HG03196 (cell line): ENCODE data around the gene RALGPS2.
"Not testable (repeated sequence)": the region's sequence is repeated elsewhere in the genome, so short reads cannot be mapped to it uniquely, and the experiment has no call there.

ENCODE experiments used
- ATAC-seq: cut with Tn5 transposase; IDR thresholded peaks from one replicate; pipeline ENCODE4 v1.9.1; 2021; ENCODE audit not compliant: unreplicated experiment

The RALGPS2 gene

DNA sequence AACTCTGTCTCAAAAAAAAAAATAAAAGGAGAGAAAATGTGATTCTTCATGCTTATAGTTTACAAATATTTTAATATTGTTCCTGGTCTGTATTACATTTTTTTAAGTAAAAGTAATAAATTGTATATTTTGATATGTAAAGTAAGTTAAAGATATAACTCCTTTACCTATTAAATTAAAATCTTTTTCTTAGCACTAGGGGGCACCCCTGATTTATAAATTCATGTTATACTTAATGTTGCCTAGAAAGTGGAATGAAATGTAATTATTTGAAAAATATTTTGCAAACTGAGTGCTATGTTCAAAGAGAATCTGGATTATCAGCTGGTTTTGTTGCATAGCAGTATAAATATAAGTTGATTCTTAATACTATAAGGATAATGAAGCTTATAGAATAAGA lies 49.2 kb downstream of the RALGPS2 start:
- no peak for ATAC-seq

DNA sequence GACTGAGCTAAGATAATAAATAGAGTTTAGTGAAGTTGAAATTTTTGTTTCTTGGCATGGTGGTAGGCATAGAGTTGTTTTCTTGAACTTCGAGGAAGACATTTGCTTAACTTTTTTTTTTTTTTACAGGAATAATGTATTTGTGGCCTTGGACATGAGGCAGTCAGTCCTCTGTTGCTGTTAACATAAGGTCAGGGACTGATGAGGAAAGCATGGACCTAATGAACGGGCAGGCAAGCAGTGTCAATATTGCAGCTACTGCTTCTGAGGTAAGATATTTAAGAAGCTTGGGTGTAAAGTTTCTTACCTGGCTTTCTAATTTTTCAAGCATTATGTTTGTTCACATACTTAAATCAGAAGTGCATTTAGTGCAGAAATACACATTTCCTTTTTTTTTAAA lies 51.5 kb downstream of the RALGPS2 start:
- ATAC-seq: no peak

DNA sequence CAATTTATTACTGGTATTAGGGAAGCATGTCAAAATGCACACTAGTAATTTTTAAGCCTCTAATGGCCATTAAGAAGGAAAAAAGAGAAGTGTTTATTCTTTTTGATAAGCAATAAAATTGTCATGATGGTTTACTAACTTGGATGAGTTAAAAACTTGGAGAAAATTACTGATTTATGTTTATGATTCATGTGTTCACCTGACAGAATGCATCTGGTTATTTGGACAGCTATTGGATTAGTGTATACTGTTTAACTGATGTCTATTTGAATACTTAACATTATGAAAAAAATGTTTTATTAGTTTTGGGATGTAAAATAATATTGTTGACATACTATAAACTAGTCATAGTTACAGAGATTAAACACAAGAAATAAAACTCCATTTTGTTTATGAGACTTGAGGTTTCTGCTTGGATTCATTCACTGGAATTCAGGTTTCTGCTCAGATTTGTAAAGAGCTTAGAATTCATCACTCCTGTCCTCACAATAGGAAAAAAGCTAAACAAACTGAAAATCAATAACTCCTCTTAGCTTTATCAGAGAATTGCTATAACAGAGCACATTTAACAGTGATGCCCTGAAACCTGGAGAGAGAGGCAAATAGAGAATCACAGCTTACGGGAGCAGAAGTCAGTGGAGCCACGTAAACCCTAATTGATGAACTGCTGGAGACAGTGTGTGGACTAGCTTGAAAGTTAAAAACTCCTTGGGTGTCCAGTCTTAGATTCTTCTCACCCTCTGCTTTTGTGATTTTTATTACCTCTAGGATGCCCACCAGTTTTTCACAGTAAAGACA lies 56.7 kb downstream of the RALGPS2 start:
- no peak for ATAC-seq

DNA sequence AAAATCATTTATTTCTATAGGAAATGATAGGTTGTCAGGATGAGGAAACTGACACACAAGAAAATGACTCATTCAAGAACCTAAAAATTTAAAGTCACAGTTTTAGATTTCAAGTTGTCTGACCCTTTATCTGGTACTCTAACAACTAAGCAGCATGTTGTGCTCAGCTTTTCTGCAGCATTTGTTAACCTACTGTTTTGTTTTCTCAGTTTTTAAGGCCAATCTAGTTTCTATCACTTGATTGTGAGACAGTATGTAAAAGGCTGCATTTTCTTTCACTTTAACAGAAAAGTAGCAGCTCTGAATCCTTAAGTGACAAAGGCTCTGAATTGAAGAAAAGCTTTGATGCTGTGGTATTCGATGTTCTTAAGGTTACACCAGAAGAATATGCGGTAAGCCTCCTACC lies 59.1 kb downstream of the RALGPS2 start:
- peak; percentile 51 for ATAC-seq

DNA sequence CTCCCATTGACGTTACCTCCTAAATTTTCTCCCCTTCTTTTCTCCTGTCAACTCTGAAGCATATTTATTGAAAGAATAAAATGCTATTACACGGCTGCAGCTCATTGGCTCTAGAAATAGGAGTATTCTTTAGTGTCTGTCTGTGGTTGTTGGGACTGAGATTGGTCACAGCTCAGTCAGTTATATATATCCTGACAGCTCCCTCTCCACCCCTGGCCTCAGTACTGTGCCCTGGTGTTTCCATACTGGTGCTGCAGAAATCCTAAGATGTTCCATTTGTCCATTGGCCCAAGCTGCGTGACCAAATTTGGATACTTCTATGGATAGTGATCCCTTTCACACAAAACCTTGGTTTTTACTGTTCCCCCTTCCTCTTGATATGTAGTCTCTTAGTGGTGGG lies 67.3 kb downstream of the RALGPS2 start:
- ATAC-seq: no peak

DNA sequence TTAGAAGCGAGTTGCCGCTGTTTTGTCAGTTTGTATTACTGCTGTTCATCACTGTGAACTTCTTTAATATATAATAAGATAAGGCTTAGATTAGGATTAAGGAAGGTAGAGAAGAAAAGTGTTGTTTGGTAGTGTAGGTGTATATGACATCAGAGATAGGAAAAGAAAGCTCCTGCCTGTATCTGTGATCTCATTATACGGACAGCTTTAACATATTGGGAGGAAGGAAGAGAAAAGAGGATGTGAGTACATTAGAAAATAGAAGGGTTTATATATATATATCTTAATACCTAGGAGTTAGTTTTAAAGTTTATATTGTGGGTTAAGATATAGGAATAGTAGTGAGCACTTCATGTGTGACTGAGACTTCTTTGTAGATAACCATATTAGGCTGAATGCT lies 71.0 kb downstream of the RALGPS2 start:
- no peak for ATAC-seq

DNA sequence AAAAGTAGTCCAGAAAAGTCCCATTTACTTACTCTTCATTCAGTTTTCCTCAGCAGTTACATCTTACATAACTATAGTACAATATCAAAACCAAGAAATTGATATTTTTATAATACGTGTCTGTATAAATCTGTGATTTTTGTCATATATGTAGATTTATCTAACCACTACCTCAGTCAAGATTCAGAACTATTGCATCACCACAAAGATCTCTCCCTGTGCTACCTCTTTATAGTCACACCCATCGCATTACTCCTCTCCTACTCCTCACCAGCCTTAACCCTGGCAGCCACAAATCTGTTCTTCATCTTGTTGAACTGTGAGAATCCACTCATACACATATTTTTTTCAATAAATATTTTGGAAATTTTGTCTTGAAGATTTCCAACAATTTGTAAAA lies 72.5 kb downstream of the RALGPS2 start:
- no peak for ATAC-seq

DNA sequence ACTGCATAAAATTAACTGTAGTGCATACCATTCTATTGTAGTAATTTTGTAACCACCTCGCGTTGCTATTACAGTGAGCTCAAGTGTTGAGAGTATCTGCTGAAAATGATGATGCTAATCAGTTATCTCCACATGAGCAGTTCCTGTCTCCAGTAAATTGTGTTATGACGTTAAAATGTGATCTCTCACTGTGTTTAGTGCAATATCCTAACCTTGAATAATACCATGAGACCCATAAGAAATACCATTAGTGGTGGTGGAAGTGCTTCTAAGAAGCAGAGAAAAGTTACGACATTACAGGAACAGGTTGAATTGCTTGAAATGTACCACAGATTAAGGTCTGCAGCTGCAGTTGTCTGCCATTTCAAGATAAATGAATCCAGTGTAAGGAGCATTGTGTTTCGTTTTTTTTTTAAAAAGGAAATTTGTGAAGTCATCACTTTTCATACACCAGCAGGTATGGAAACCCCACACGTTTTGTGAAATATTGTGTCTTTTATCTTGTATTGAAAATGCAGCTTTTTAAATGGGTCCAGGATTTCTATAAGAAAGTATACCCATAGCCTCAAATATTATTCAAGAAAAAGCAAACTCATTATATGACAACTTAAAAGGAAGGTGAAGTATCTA lies 73.3 kb downstream of the RALGPS2 start:
- ATAC-seq: no peak

DNA sequence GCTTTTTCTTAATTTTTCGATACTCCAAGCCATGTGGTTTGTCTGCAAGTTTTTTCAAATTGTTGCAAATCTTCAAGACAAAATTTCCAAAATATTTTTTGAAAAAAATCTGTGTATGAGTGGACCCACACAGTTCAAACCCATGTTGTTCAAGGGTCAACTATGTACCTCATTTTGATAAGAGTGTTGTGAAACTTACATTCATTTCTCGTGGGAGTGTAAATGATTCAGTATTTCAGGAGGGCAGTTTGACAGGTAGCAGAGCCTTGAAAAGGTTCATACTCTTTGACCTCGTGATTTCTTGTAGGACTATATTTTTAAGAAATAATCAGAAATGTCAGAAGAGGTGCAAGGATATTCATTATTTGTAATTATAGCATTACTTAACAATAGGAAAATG lies 77.8 kb downstream of the RALGPS2 start:
- ATAC-seq: no peak

DNA sequence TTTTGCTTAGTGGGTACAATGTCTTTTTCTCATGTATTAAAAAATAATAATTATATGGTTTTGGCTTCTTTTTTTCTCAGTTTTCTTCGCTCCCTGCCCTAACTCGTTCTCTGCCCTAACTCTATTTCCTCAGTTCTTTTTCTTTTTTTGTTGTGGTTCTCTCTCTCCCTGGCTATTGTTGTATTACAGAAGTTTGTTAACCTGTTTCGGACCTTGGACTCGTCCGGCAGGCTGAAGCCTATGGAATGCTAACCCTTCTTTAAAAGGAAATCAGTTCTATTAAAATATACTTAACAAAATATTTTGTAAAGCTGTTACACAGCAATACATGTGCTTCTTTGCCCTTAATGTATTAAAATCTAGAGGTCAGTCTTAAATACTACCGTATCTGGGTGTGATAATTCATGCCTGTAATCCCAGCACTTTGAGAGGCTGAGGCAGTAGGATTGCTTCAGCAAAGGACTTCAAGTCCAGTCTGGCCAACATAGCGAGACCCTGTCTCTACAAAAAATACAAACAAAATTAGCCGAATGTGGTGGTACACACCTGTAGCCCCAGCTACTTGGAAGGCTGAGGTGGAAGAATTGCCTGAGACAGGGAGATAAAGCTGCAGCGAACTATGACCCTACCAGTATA lies 81.7 kb downstream of the RALGPS2 start:
- ATAC-seq: no peak

DNA sequence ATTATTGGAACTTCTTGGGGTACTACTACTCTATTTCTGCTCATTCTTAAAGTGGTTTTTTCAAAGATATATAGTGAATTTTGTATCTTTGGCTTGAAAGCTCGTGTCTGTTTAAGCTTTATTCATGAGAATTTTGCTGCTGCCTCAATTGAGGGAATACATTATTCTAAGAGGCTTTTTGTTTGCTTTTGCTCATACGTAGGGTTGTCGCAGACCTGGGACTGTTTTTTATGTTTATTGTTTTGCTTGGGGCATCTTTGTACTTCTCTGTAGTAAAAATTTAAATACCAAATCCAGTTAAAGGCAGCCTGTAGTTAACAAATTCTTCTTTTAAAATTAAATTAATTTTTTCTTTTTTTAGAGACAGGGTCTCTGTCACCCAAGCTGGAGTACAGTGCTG lies 83.5 kb downstream of the RALGPS2 start:
- no peak for ATAC-seq

DNA sequence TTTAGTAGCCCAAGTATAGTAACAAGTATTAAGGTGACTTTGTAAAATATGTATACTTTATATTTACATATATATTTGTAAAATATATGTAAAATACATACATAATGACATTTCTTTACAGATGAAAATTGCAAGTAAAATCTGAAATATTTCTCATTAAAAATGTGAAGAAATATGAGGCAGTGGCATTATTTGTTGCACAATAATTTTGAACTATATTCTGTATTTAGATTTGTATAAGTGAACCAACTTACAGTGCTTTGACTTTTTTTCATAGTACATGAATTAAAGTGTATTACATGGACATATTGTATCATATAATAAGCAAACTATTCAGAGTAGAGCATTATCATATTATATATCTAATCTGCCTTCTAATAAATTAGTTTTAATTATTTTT lies 85.5 kb downstream of the RALGPS2 start:
- no peak for ATAC-seq

DNA sequence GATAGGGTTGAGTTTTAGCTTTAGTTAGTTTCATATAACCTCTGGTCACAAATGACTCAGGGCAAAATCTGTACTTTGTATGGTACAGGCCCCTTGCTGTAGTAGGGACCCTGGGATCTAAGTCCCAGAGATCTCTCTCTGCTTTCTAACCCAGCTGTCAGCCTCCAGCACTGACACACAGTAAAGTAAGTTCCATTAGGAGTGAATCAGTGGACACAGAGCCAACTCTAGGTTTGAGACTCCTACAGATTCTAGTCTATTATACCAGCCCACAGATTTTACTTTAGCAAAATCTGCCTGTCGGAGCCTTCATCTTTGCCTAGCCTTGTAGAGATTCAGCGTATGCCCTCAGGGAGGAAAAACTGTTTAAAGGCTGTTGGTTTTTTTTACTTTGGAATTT lies 93.4 kb downstream of the RALGPS2 start:
- no peak for ATAC-seq

DNA sequence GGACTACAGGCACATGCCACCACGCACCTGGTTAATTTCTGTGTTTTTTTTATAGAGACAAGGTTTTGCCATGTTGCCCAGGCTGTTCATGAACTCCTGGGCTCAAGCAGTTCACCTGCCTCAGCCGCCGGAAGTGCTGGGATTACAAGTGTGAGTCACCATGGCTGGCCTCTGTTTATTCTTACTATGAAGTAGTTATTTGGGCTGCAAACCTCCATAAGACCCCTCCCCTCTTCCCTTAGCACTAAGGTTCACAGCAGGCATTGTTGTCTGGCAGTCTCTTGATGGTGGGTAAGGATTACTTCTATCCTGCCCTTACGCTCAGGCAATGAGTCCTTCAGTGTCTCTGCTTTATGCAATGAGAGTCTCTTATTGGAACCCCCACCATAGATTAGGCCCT lies 94.1 kb downstream of the RALGPS2 start:
- no peak for ATAC-seq

DNA sequence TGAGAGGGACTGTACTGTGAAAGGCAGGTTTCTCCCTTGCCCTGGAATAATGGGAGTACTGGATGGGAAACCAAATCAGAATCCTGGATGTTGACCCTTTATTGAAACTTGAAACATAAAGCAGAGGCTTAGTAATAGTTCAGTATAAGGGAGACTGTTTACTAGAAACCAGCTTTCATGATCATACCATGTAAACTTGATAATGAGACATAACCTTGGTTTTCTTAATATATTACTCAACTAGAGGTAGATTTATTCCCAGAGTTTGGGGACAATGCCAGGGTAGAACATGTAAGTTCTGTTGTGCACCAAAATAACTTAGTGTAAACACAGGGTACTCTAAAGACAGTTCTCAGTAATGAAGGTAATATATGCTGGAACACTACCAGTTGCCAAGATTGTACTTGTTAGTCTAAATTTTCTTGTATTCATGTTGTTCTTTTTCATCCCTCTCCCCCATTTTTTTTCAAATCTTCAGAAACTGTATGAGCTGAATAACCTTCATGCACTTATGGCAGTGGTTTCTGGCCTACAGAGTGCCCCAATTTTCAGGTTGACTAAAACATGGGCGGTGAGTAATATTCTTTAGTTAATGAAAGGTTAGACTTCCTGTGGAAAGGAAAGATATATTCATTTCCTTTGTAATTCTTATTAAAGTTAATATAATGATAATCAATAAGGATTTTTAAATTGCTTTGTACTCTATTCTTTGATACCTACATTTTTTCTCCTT lies 96.3 kb downstream of the RALGPS2 start:
- ATAC-seq: no peak

DNA sequence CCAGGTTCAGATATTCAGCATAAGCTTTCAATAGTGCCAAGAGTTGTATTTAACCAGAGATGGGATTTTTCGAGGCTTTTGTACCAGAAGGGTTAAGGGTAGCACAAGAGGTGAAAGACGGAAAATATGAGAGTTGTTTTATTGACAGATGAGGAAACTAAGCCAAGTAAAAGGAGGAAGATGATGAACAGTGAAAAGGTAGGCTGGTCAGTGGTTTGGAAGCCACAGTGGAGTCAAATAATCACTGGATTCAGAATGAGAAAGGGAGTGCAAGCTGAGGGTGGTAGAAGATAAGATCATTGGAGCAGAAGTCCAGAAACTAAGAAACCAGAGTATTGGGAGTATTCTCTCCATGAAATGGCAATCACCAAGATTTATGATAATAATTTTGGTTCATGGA lies 100.1 kb downstream of the RALGPS2 start:
- ATAC-seq: no peak

DNA sequence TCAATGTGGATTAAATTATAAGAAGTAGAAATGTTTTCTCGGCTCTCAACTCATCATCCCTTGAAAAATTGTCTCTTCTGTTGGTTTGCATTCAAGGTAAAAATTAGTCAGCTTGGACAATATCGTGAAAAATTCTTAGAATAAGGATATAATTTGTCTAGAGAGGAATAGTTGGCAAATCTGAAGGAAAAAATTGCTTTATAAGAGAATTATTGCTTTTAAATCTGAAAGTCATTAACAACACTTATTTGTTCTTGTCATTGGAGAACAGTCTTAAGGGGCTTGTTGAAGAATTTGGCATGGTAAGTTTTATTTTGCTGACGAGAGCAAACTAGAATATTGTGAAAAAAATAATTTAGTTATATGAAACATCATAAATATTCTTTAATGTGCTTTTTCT lies 119.4 kb downstream of the RALGPS2 start:
- ATAC-seq: no peak

DNA sequence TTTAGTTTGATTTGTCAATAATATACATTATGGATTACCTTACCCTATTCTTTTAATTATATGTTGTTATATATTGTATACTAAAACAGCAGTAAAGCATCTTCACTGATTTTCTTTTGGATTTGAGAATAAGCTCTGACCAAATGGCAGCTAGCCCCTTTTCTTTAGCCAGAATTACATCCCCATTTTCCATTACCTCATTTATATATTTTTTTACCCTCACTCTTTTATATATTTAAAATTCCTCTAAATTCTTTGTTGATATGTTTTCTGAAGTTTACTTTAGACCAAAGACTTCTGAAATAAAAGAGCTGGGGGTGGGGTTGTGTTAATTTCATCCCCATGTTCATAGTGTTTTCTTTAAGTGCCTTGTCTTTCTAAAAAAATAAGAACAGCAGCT lies 121.3 kb downstream of the RALGPS2 start:
- no peak for ATAC-seq

DNA sequence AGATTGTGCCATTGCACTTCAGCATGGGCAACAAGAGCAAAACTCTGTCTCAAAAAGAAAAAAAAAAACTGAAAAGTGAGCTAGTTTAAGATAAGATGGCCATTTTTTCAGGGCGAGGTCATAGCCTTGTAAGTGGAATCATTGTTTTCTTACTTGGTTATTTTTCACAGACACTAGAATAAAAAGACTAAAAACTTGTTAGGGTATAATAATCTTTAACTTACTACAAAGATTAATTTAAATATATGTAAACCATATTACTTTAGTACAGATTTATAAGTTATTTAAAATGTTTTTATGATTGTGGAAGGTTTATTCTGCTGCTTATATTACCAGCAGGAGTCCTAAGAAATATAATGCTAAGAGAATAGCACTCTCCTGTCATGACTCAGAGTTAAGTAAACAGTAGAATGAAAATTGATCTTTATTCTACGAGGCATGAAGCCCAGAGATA lies 122.4 kb downstream of the RALGPS2 start:
- no peak for ATAC-seq

DNA sequence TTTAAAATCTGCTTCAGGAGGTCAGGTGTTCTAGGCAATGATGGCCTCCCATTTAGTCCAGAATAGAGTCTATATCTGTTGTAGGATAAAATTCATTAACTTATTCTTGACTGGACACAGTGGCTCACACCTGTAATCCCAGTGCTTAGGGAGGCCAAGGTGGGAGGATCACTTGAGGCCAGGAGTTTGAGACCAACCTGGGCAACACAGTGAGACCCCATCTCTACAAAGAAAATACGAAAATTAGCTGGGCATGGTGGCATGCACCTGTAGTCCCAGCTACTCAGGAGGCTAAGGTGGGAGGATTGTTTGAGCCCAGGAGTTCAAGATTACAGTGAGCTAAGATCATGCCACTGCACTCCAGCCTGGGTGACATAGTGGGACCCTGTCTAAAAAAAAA lies 122.9 kb downstream of the RALGPS2 start:
- not testable (repeated sequence) for ATAC-seq

DNA sequence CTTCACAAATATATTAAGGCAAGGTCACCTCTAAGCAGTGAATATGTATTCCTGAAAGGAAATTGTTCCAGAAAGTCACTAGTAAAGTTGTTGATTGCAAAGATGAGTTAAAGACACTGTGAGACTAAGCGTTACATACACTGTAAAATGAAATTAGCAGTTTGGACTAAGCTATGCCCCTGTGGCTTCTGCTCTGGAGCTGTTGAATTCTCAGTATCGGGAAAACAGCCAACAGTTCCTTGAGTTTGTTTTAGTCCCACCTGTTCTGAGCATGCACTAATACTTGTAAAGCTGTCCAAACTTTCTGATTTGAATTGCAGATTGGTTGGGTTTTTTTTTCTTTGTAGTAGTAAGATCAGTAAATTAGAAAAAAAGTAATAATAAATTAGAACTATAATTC lies 124.9 kb downstream of the RALGPS2 start:
- ATAC-seq: no peak

DNA sequence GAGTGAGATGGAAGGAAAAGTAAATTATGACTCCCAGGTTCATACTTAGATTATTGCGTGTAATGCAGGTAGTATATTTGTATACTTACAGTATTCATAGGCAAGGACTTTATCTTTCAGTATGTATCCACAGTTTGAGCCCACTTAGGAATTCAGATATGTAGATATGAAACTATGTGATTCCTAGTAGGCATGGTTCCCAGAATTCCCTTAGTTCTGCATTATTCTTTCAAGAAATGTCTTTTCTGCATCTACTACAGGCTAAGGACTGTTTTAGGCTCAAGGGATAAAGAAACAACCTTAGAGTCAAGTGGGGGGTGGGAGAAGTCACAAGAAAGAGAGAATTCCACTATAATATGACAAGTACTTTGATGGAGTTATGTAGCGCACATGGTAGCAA lies 132.1 kb downstream of the RALGPS2 start:
- ATAC-seq: no peak
